ENCODE data around the gene MYBPC2. TPM values are rescaled to one million over a fixed set of nuclear protein-coding genes. Genes with fewer than 3 reads are reported as not detected.

Gene MYBPC2
- total and polyA plus RNA-seq, 2 of the 4 experiments (the other 2 are of a cell fraction) = not detected

- WGBS, 2 experiments (ENCODE audit: extremely low coverage in 2 of 2, insufficient read length in 1 of 2) = 18% methylated on average over 7 of the region's 13 CpGs; no CpG with 5 or more reads in 1 of the 2 experiments
- Histone ChIP-seq H3K56ac (ENCODE audit: extremely low read depth, insufficient read depth, low read length) (no peak overlapping the region), H4K8ac (ENCODE audit: low read depth in 2 of 2, low read length in 2 of 2) (no peak overlapping the region), H2BK15ac (ENCODE audit: low read depth, low read length) (no peak overlapping the region), H3K14ac (replicated peaks; ENCODE audit: low read depth, low read length) (no peak overlapping the region), H3K9ac (ENCODE audit: low read depth, low read length) (no peak overlapping the region), H2BK20ac (ENCODE audit: low read depth, low read length) (no peak overlapping the region), H3K27me3 (ENCODE audit: control insufficient read depth, insufficient read depth, low read length) (peaks cover 40% of the 10 kb centered on the region), H3K4ac (ENCODE audit: low read depth, low read length) (no peak overlapping the region), H3K9me3 (ENCODE audit: control insufficient read depth, insufficient read depth, low read length) (peaks cover 6% of the 10 kb centered on the region; the same call in 1 of the 2 replicates), H3K4me2 (ENCODE audit: low read depth, low read length) (no peak overlapping the region), H3K79me1 (ENCODE audit: low read depth in 1 of 2, low read length in 2 of 2) (no peaks in the 10 kb centered on the region), H2BK120ac (ENCODE audit: low read depth, low read length) (no peak overlapping the region), H3K4me1 (ENCODE audit: control insufficient read depth, insufficient read depth, low read length) (no peaks in the 10 kb centered on the region), H4K5ac (ENCODE audit: low read depth, low read length) (no peak overlapping the region), H2BK5ac (ENCODE audit: low read depth, low read length, poor library complexity, severe bottlenecking) (no peak overlapping the region), H4K91ac (ENCODE audit: insufficient read depth, low read depth, low read length) (no peak overlapping the region), H4K20me1 (ENCODE audit: insufficient read depth, low read length) (no peaks in the 10 kb centered on the region), H3K4me3 (ENCODE audit: insufficient read depth, low read depth, low read length) (no peak overlapping the region), H2AFZ (replicated peaks; ENCODE audit: low read length, poor library complexity) (no peak overlapping the region), H3K9me1 (ENCODE audit: insufficient read depth, low read length) (no peaks in the 10 kb centered on the region), H2AK9ac (replicated peaks; ENCODE audit: low read depth, low read length, poor library complexity) (no peak overlapping the region), H3K27ac (ENCODE audit: insufficient read depth, low read length) (no peak overlapping the region), H3K23ac (ENCODE audit: low read depth, low read length) (no peak overlapping the region), H3K36me3 (ENCODE audit: control insufficient read depth, insufficient read depth, low read length) (peaks cover 2% of the 10 kb centered on the region; the same call in 1 of the 2 replicates), H3K18ac (ENCODE audit: low read depth, low read length) (no peak overlapping the region), H2AK5ac (ENCODE audit: low read depth, low read length) (no peak overlapping the region)
- ChIA-PET CTCF (no interaction called here), POLR2A (ENCODE audit: unreplicated experiment) (no interaction called here)
- ATAC-seq (ENCODE audit: low read depth) = peak; percentile 19; the same call in 1 of the 2 replicates
- TF ChIP-seq RFX5 (IDR thresholded peaks at IDR 0.05; ENCODE audit: low read depth, low read length) = no peak
- dilution Hi-C loops (cut with HindIII; ENCODE audit: low sequenced_read_pairs, unreplicated experiment) (no loop called here), in situ Hi-C loops (cut with MboI; ENCODE audit: low sequenced_read_pairs) (no loop called here), intact Hi-C loops (cut with micrococcal nuclease) (no loop called here)
- no peak for DNase-seq
- BruUV-seq (replicated peaks) = no TSS peak
These were observed 55.9 kb downstream of the MYBPC2 start for GRCh38 chr19:50488389-50489194.
